Measurements from ENCODE around the gene CNN3. TPM values are rescaled to one million over a fixed set of nuclear protein-coding genes. Genes with fewer than 3 reads are reported as not detected.

The CNN3 gene
- total RNA-seq (10 to 100 TPM; 18.0 to 18.3 TPM), polyA plus RNA-seq (10 to 100 TPM; 13.7 to 19.3 (median 14.1) TPM), total RNA-seq (8.4 to 21.2 (median 18.4) reads per million in 6 experiments)

GRCh38 chr1:94926915-94927404 lies at the start of gene CNN3:
TSS of gene CNN3 (minus strand) at chr1:94927110. CDS start at chr1:94926894, 216 bp downstream.
- Mint-ChIP-seq H3K36me3 (peaks cover 0 to 2% (median 0%) of the 10 kb centered on the region in 3 donors), H3K27ac (peak within 1 kb of the TSS; percentile 54 to 93 (median 87)), H3K4me1 (peaks cover 18 to 36% (median 22%) of the 10 kb centered on the region in 4 donors), H3K9me3 (no peaks in the 10 kb centered on the region), H3K4me3 (peak within 1 kb of the TSS; percentile 85 to 97 (median 93)), H3K27me3 (peaks cover 0 to 24% (median 3%) of the 10 kb centered on the region in 5 donors)
- POLR2A ChIA-PET: interaction anchor here (1.0 to 1.4 kb wide), 5 partner anchors 36 to 307 kb away, joined by 3 to 5 read pairs (median 4); partner anchors contain the start of genes ALG14 and RWDD3
- peak; percentile 61 to 88 (median 76) for DNase-seq
- peak; percentile 88 to 90 for ATAC-seq

GRCh38 chr1:94974824-94975223 lies 47.9 kb upstream of the CNN3 start:
- H3K27ac Mint-ChIP-seq: no peak overlapping the region
- no peaks in the 10 kb centered on the region for H3K27me3 Mint-ChIP-seq
- H3K36me3 Mint-ChIP-seq: no peaks in the 10 kb centered on the region
- POLR2A ChIA-PET: no interaction called here
- no peak for DNase-seq
- H3K4me1 Mint-ChIP-seq: peaks cover 0 to 8% (median 0%) of the 10 kb centered on the region in 4 donors
- H3K4me3 Mint-ChIP-seq: no peak overlapping the region
- no peaks in the 10 kb centered on the region for H3K9me3 Mint-ChIP-seq
- ATAC-seq: no peak

- H3K36me3 Mint-ChIP-seq: no peaks in the 10 kb centered on the region
- no peak overlapping the region for H3K4me3 Mint-ChIP-seq
- H3K27ac Mint-ChIP-seq: no peak overlapping the region
- H3K27me3 Mint-ChIP-seq: no peaks in the 10 kb centered on the region
- H3K9me3 Mint-ChIP-seq: no peaks in the 10 kb centered on the region
- ATAC-seq (no peak), DNase-seq (no peak)
- peaks cover 0 to 2% (median 0%) of the 10 kb centered on the region in 4 donors for H3K4me1 Mint-ChIP-seq
- POLR2A ChIA-PET: no interaction called here
Measured at GRCh38 chr1:94974241-94974640, 47.3 kb upstream of the CNN3 start.

- no peak overlapping the region for H3K27ac Mint-ChIP-seq
- ATAC-seq (no peak), DNase-seq (no peak)
- POLR2A ChIA-PET: no interaction called here
- peaks cover 0 to 2% (median 0%) of the 10 kb centered on the region in 4 donors for H3K4me1 Mint-ChIP-seq
- no peaks in the 10 kb centered on the region for H3K27me3 Mint-ChIP-seq
- H3K36me3 Mint-ChIP-seq: no peaks in the 10 kb centered on the region
- H3K9me3 Mint-ChIP-seq: no peaks in the 10 kb centered on the region
- no peak overlapping the region for H3K4me3 Mint-ChIP-seq
Measured at GRCh38 chr1:94973309-94973922, 46.5 kb upstream of the CNN3 start.

GRCh38 chr1:94971491-94971924 lies 44.6 kb upstream of the CNN3 start:
- Mint-ChIP-seq H3K4me1 (peaks cover 0 to 6% (median 1%) of the 10 kb centered on the region in 4 donors), H3K36me3 (no peaks in the 10 kb centered on the region), H3K27me3 (no peaks in the 10 kb centered on the region), H3K4me3 (no peak overlapping the region), H3K9me3 (no peaks in the 10 kb centered on the region), H3K27ac (no peak overlapping the region)
- ATAC-seq (no peak), DNase-seq (no peak)
- POLR2A ChIA-PET: no interaction called here

- Mint-ChIP-seq H3K9me3 (no peaks in the 10 kb centered on the region), H3K27me3 (no peaks in the 10 kb centered on the region), H3K4me1 (peaks cover 0 to 6% (median 1%) of the 10 kb centered on the region in 4 donors), H3K4me3 (no peak overlapping the region), H3K36me3 (no peaks in the 10 kb centered on the region), H3K27ac (no peak overlapping the region)
- ATAC-seq (no peak), DNase-seq (no peak)
- POLR2A ChIA-PET: no interaction called here
Measured at GRCh38 chr1:94970783-94971182, 43.9 kb upstream of the CNN3 start.

- POLR2A ChIA-PET: no interaction called here
- H3K9me3 Mint-ChIP-seq: no peaks in the 10 kb centered on the region
- H3K4me1 Mint-ChIP-seq: peaks cover 0 to 6% (median 4%) of the 10 kb centered on the region in 4 donors
- H3K27me3 Mint-ChIP-seq: no peaks in the 10 kb centered on the region
- H3K36me3 Mint-ChIP-seq: no peaks in the 10 kb centered on the region
- H3K27ac Mint-ChIP-seq: no peak overlapping the region
- DNase-seq (no peak), ATAC-seq (no peak)
- H3K4me3 Mint-ChIP-seq: no peak overlapping the region
Measured at GRCh38 chr1:94969137-94969536, 42.2 kb upstream of the CNN3 start.

GRCh38 chr1:94966033-94966432 lies 39.1 kb upstream of the CNN3 start:
- POLR2A ChIA-PET: no interaction called here
- ATAC-seq: no peak
- Mint-ChIP-seq H3K9me3 (no peaks in the 10 kb centered on the region), H3K27me3 (no peaks in the 10 kb centered on the region), H3K27ac (peak overlapping the region in 1 of 10 donors; percentile 11), H3K4me1 (peaks cover 6 to 27% (median 11%) of the 10 kb centered on the region in 4 donors), H3K4me3 (no peak overlapping the region), H3K36me3 (no peaks in the 10 kb centered on the region)
- no peak for DNase-seq

GRCh38 chr1:94963864-94964263 lies 37.0 kb upstream of the CNN3 start:
- no peaks in the 10 kb centered on the region for H3K27me3 Mint-ChIP-seq
- no peaks in the 10 kb centered on the region for H3K36me3 Mint-ChIP-seq
- POLR2A ChIA-PET: interaction anchor here (1.0 kb wide), 1 partner anchor 37 kb away, joined by 3 read pairs; the partner anchor contains the start of gene CNN3
- DNase-seq (no peak), ATAC-seq (no peak)
- H3K9me3 Mint-ChIP-seq: no peaks in the 10 kb centered on the region
- peak overlapping the region in 6 of 10 donors; percentile 28 to 99 (median 62) for H3K27ac Mint-ChIP-seq
- peaks cover 6 to 32% (median 13%) of the 10 kb centered on the region in 4 donors for H3K4me1 Mint-ChIP-seq
- H3K4me3 Mint-ChIP-seq: peak overlapping the region in 9 of 10 donors; percentile 26 to 93 (median 45)

- no peaks in the 10 kb centered on the region for H3K27me3 Mint-ChIP-seq
- no peaks in the 10 kb centered on the region for H3K9me3 Mint-ChIP-seq
- peak overlapping the region; percentile 91 to 99 (median 96) for H3K4me3 Mint-ChIP-seq
- H3K36me3 Mint-ChIP-seq: no peaks in the 10 kb centered on the region
- peaks cover 2 to 32% (median 12%) of the 10 kb centered on the region in 4 donors for H3K4me1 Mint-ChIP-seq
- DNase-seq: peak in 6 of 10 donors; percentile 2 to 44 (median 32)
- H3K27ac Mint-ChIP-seq: peak overlapping the region; percentile 77 to 100 (median 98)
- POLR2A ChIA-PET: interaction anchor here (0.6 to 1.0 kb wide), 4 partner anchors 9 to 79 kb away, joined by 4 to 6 read pairs (median 5); partner anchors contain the start of gene CNN3
- ATAC-seq: peak; percentile 76 to 86
Measured at GRCh38 chr1:94962409-94963265, 35.7 kb upstream of the CNN3 start.

- Mint-ChIP-seq H3K27me3 (no peaks in the 10 kb centered on the region), H3K9me3 (no peaks in the 10 kb centered on the region), H3K4me3 (peak overlapping the region; percentile 33 to 99 (median 92)), H3K27ac (peak overlapping the region in 9 of 10 donors; percentile 36 to 100 (median 96)), H3K4me1 (peaks cover 2 to 32% (median 11%) of the 10 kb centered on the region in 4 donors), H3K36me3 (no peaks in the 10 kb centered on the region)
- POLR2A ChIA-PET: interaction anchor here (1.0 kb wide), 1 partner anchor 33 kb away, joined by 5 read pairs; no protein-coding TSS in a partner anchor
- no peak for ATAC-seq
- no peak for DNase-seq
Measured at GRCh38 chr1:94961988-94962387, 35.1 kb upstream of the CNN3 start.

GRCh38 chr1:94961582-94961981 lies 34.7 kb upstream of the CNN3 start:
- H3K4me3 Mint-ChIP-seq: peak overlapping the region in 5 of 10 donors; percentile 48 to 99 (median 93)
- no peak for DNase-seq
- peaks cover 2 to 32% (median 11%) of the 10 kb centered on the region in 4 donors for H3K4me1 Mint-ChIP-seq
- H3K27me3 Mint-ChIP-seq: no peaks in the 10 kb centered on the region
- H3K27ac Mint-ChIP-seq: peak overlapping the region in 6 of 10 donors; percentile 36 to 100 (median 72)
- ATAC-seq: no peak
- POLR2A ChIA-PET: interaction anchor here (0.6 kb wide), 1 partner anchor 80 kb away, joined by 4 read pairs; no protein-coding TSS in a partner anchor
- no peaks in the 10 kb centered on the region for H3K9me3 Mint-ChIP-seq
- H3K36me3 Mint-ChIP-seq: no peaks in the 10 kb centered on the region
